Neural progenitor cell (in vitro differentiated cells): ENCODE results near the gene MGAT4D. TPM values are rescaled to one million over a fixed set of nuclear protein-coding genes. Genes with fewer than 3 reads are reported as not detected.
A peak's percentile ranks its signal among the peaks of the same experiment; 100 is the strongest.
"Not testable (repeated sequence)": the region's sequence is repeated elsewhere in the genome, so short reads cannot be mapped to it uniquely, and the experiment has no call there.

ENCODE experiments used
- DNase-seq: peaks from one replicate; pipeline ENCODE4 v3.0.0-alpha.2; 2016; ENCODE audit warnings: low spot score
- H2AFZ ChIP-seq: fragments of 200-600 bp; sonication (generic); replicated peaks from 2 replicates; pipeline ENCODE4 v1.6.1; 2016; ENCODE audit warnings: antibody characterized with exemption
- H3F3A ChIP-seq: fragments of 200-600 bp; sonication (generic); 2 replicates; pipeline ENCODE4 v1.6.1; 2016; ENCODE audit warnings: antibody characterized with exemption, low read depth
- H3K27ac ChIP-seq: fragments of 200-600 bp; sonication (generic); 2 replicates; pipeline ENCODE4 v1.5.1; 2016; ENCODE audit warnings: mild to moderate bottlenecking
- H3K27me3 ChIP-seq: fragments of 200-600 bp; sonication (generic); 2 replicates; pipeline ENCODE4 v1.6.1; 2016; ENCODE audit warnings: mild to moderate bottlenecking, moderate library complexity
- H3K36me3 ChIP-seq: fragments of 200-600 bp; sonication (generic); 2 replicates; pipeline ENCODE4 v1.5.1; 2016
- H3K4me1 ChIP-seq: fragments of 200-600 bp; sonication (generic); 2 replicates; pipeline ENCODE4 v1.6.1; 2016; ENCODE audit warnings: mixed run types
- H3K4me2 ChIP-seq: fragments of 200-600 bp; sonication (generic); 2 replicates; pipeline ENCODE4 v1.6.1; 2016
- H3K4me3 ChIP-seq: fragments of 200-600 bp; sonication (generic); 2 replicates; pipeline ENCODE4 v1.5.1; 2016
- H3K79me2 ChIP-seq: fragments of 200-600 bp; sonication (generic); 2 replicates; pipeline ENCODE4 v1.6.1; 2016; ENCODE audit warnings: low read depth
- H3K9ac ChIP-seq: fragments of 200-600 bp; sonication (generic); 2 replicates; pipeline ENCODE4 v1.6.1; 2016
- H3K9me3 ChIP-seq: fragments of 200-600 bp; sonication (generic); 2 replicates; pipeline ENCODE4 v1.5.1; 2016; ENCODE audit warnings: low read depth
- H4K20me1 ChIP-seq: fragments of 200-600 bp; sonication (generic); 2 replicates; pipeline ENCODE4 v1.6.1; 2016; ENCODE audit warnings: low read depth
- H3K27ac Mint-ChIP-seq: 3 replicates; pipeline ENCODE4 v1.8.0; 2021; ENCODE audit warnings: mixed read lengths
- H3K27me3 Mint-ChIP-seq: 2 replicates; pipeline ENCODE4 v1.8.0; 2022; ENCODE audit warnings: low read depth, mild to moderate bottlenecking, inconsistent platforms, moderate library complexity, mixed read lengths; ENCODE audit not compliant: insufficient read depth
- H3K36me3 Mint-ChIP-seq: 3 replicates; pipeline ENCODE4 v1.8.0; 2021; ENCODE audit warnings: mixed read lengths
- H3K4me1 Mint-ChIP-seq: 3 replicates; pipeline ENCODE4 v1.8.0; 2021; ENCODE audit warnings: mixed read lengths
- H3K4me3 Mint-ChIP-seq: 3 replicates; pipeline ENCODE4 v1.8.0; 2021; ENCODE audit warnings: mild to moderate bottlenecking, moderate library complexity, mixed read lengths
- H3K9me3 Mint-ChIP-seq: 3 replicates; pipeline ENCODE4 v1.8.0; 2020; ENCODE audit warnings: mixed read lengths
- CTCF ChIP-seq: fragments of 200-600 bp; sonication (generic); IDR thresholded peaks from 2 replicates; pipeline ENCODE4 v1.5.1; 2017; ENCODE audit warnings: antibody characterized with exemption, mild to moderate bottlenecking
- EZH2 ChIP-seq: fragments of 200-600 bp; sonication (generic); IDR thresholded peaks from 2 replicates; pipeline ENCODE4 v1.6.1; 2017; ENCODE audit warnings: antibody characterized with exemption, mild to moderate bottlenecking, moderate library complexity
- EZH2phosphoT487 ChIP-seq: fragments of 200-600 bp; sonication (generic); IDR thresholded peaks from 2 replicates; pipeline ENCODE4 v1.6.1; 2017; ENCODE audit warnings: antibody characterized with exemption
- total RNA-seq: library from RNA; depleted of rRNA; stranded (reverse); fragments of >200 nt; gene quantifications from 2 replicates; pipeline ENCODE4 v1.2.3, GENCODE V29; 2015; ENCODE audit warnings: low replicate concordance

The MGAT4D gene
- total RNA-seq, 1 donor from 2014 or later = not detected

- peaks cover 16% of the 10 kb centered on the region for H3K36me3 Mint-ChIP-seq
- H3K9me3 Mint-ChIP-seq = peaks cover 2% of the 10 kb centered on the region
- peak within 1 kb of the TSS; percentile 87 for H3K4me3 Mint-ChIP-seq
- H3K4me3 ChIP-seq = peak within 1 kb of the TSS; percentile 73
- DNase-seq = peak; percentile 100
- H3K79me2 ChIP-seq = peaks cover 26% of the 10 kb centered on the region
- no peak for TF ChIP-seq EZH2phosphoT487
- TF ChIP-seq EZH2 = peak; percentile 46
- TF ChIP-seq CTCF = peak; percentile 96
- H3K27me3 ChIP-seq = peaks cover 20% of the 10 kb centered on the region
- H3K27ac Mint-ChIP-seq = peak within 1 kb of the TSS; percentile 42
- H3K36me3 ChIP-seq = peaks cover 4% of the 10 kb centered on the region
- peak within 1 kb of the TSS; percentile 34 for H3K27ac ChIP-seq
- H3K4me1 Mint-ChIP-seq = peaks cover 17% of the 10 kb centered on the region
- H3K27me3 Mint-ChIP-seq = no peaks in the 10 kb centered on the region
- H3K9me3 ChIP-seq = no peaks in the 10 kb centered on the region
- H3K9ac ChIP-seq = peak within 1 kb of the TSS; percentile 70
- peaks cover 10% of the 10 kb centered on the region for H3K4me1 ChIP-seq
- H4K20me1 ChIP-seq = no peaks in the 10 kb centered on the region
- H3K4me2 ChIP-seq = peak within 1 kb of the TSS; percentile 96
- no peaks in the 10 kb centered on the region for H3F3A ChIP-seq
- peak within 1 kb of the TSS; percentile 98 for H2AFZ ChIP-seq
Measured at GRCh38 chr4:140523857-140524742, 26.0 kb upstream of the MGAT4D start, which contains the start of gene ELMOD2. TSS of gene ELMOD2 (plus strand) at chr4:140524168. CDS start at chr4:140525429, 1,261 bp downstream.

- no peak overlapping the region for H3K9ac ChIP-seq
Measured at GRCh38 chr4:140523370-140523856, 25.3 kb upstream of the MGAT4D start.

GRCh38 chr4:140515423-140515822 lies 17.3 kb upstream of the MGAT4D start:
- Mint-ChIP-seq H3K36me3 (no peaks in the 10 kb centered on the region), H3K27me3 (peaks cover 2% of the 10 kb centered on the region), H3K4me1 (peaks cover 19% of the 10 kb centered on the region), H3K4me3 (no peak overlapping the region), H3K9me3 (peaks cover 7% of the 10 kb centered on the region), H3K27ac (no peak overlapping the region)
- H3K27me3 ChIP-seq = no peaks in the 10 kb centered on the region
- H3K27ac ChIP-seq = no peak overlapping the region
- H3K79me2 ChIP-seq = no peaks in the 10 kb centered on the region
- H3K9me3 ChIP-seq = no peaks in the 10 kb centered on the region
- H3K4me3 ChIP-seq = no peak overlapping the region
- peak overlapping the region; percentile 55 for H3K4me2 ChIP-seq
- no peaks in the 10 kb centered on the region for H3K36me3 ChIP-seq
- no peak overlapping the region for H3K9ac ChIP-seq
- peak; percentile 74 for DNase-seq
- no peak overlapping the region for H2AFZ ChIP-seq
- peaks cover 14% of the 10 kb centered on the region for H3K4me1 ChIP-seq
- no peak for TF ChIP-seq EZH2
- no peak for TF ChIP-seq CTCF
- peak; percentile 87 for TF ChIP-seq EZH2phosphoT487
- peaks cover 6% of the 10 kb centered on the region for H4K20me1 ChIP-seq
- H3F3A ChIP-seq = peaks cover 10% of the 10 kb centered on the region

More at GRCh38 chr4:140523370-140523856, 25.3 kb upstream of the MGAT4D start:
- Histone ChIP-seq H3K79me2 (peaks cover 26% of the 10 kb centered on the region), H3K27me3 (peaks cover 20% of the 10 kb centered on the region), H4K20me1 (no peaks in the 10 kb centered on the region), H2AFZ (peak overlapping the region; percentile 21), H3K4me3 (no peak overlapping the region), H3K36me3 (peaks cover 4% of the 10 kb centered on the region), H3K4me1 (peaks cover 10% of the 10 kb centered on the region), H3K9me3 (no peaks in the 10 kb centered on the region), H3F3A (no peaks in the 10 kb centered on the region), H3K4me2 (peak overlapping the region; percentile 56), H3K27ac (no peak overlapping the region)
- Mint-ChIP-seq H3K9me3 (peaks cover 2% of the 10 kb centered on the region), H3K4me3 (peak overlapping the region; percentile 87), H3K36me3 (peaks cover 14% of the 10 kb centered on the region), H3K27me3 (no peaks in the 10 kb centered on the region), H3K27ac (no peak overlapping the region), H3K4me1 (peaks cover 17% of the 10 kb centered on the region)
- DNase-seq = no peak
- no peak for TF ChIP-seq EZH2phosphoT487
- TF ChIP-seq EZH2 = no peak
- no peak for TF ChIP-seq CTCF

GRCh38 chr4:140513765-140514164 lies 15.7 kb upstream of the MGAT4D start:
- Histone ChIP-seq H3F3A (peaks cover 10% of the 10 kb centered on the region), H3K4me1 (peaks cover 14% of the 10 kb centered on the region)
- not testable (repeated sequence) for DNase-seq, H3K4me3 Mint-ChIP-seq, H4K20me1 ChIP-seq, H3K27ac Mint-ChIP-seq, H3K9me3 ChIP-seq, H3K36me3 ChIP-seq, H3K79me2 ChIP-seq, H3K27me3 Mint-ChIP-seq, H3K9me3 Mint-ChIP-seq, H3K4me2 ChIP-seq, H3K27me3 ChIP-seq, H3K27ac ChIP-seq, H3K36me3 Mint-ChIP-seq, H2AFZ ChIP-seq, H3K9ac ChIP-seq, H3K4me3 ChIP-seq
- H3K4me1 Mint-ChIP-seq = peaks cover 19% of the 10 kb centered on the region
